Osteoblast (primary cell): Measurements from ENCODE around the gene EYA3. TPM values are rescaled to one million over a fixed set of nuclear protein-coding genes. Genes with fewer than 3 reads are reported as not detected.

Experiments
- DNase-seq: peaks from one replicate; pipeline ENCODE4 v3.0.0; 2011; ENCODE audit warnings: low spot score, mixed read lengths; ENCODE audit not compliant: insufficient read length; ENCODE audit errors: missing footprints
- H2AFZ ChIP-seq: 2 replicates; pipeline ENCODE4 v1.6.0; 2011; ENCODE audit warnings: mild to moderate bottlenecking, low read length
- H3K27ac ChIP-seq: 2 replicates; pipeline ENCODE4 v1.5.1; 2011; ENCODE audit warnings: mild to moderate bottlenecking, low read depth, low read length, moderate library complexity
- H3K27me3 ChIP-seq: 2 replicates; pipeline ENCODE4 v1.6.0; 2012; ENCODE audit warnings: mild to moderate bottlenecking, control low read depth, inconsistent platforms, low read length, moderate library complexity; ENCODE audit not compliant: insufficient read depth
- H3K36me3 ChIP-seq: 2 replicates; pipeline ENCODE4 v1.5.1; 2011; ENCODE audit warnings: mild to moderate bottlenecking, low read length, control low read depth, moderate library complexity; ENCODE audit not compliant: insufficient read depth
- H3K4me1 ChIP-seq: 2 replicates; pipeline ENCODE4 v1.5.1; 2011; ENCODE audit warnings: mild to moderate bottlenecking, low read length, control low read depth, moderate library complexity; ENCODE audit not compliant: insufficient read depth
- H3K4me2 ChIP-seq: 2 replicates; pipeline ENCODE4 v1.6.0; 2011; ENCODE audit warnings: mild to moderate bottlenecking, low read length; ENCODE audit not compliant: insufficient read depth
- H3K4me3 ChIP-seq: fragments of 200-600 bp; sonication (generic); 3 replicates; pipeline ENCODE4 v1.5.1; 2012; ENCODE audit warnings: mild to moderate bottlenecking, low read length, inconsistent platforms; ENCODE audit not compliant: insufficient read depth
- H3K79me2 ChIP-seq: 2 replicates; pipeline ENCODE4 v1.6.0; 2012; ENCODE audit warnings: mild to moderate bottlenecking, low read length, control low read depth, inconsistent platforms; ENCODE audit not compliant: insufficient read depth
- H3K9me3 ChIP-seq: 2 replicates; pipeline ENCODE4 v1.5.1; 2011; ENCODE audit warnings: low read depth, low read length, control low read depth
- H4K20me1 ChIP-seq: 2 replicates; pipeline ENCODE4 v1.6.0; 2012; ENCODE audit warnings: mild to moderate bottlenecking, low read length, control low read depth; ENCODE audit not compliant: insufficient read depth
- total RNA-seq: library from RNA; depleted of rRNA; stranded (reverse); fragments of >200 nt; gene quantifications from 2 replicates; pipeline ENCODE4 v1.2.3, GENCODE V29; 2012
- TF ChIP-seq, protein P1 (sequence below): IDR thresholded peaks from 2 replicates; pipeline ENCODE4 v1.5.1; 2011; ENCODE audit warnings: mild to moderate bottlenecking, low read depth, low read length, moderate library complexity; ENCODE audit errors: extremely low read depth

EYA3 gene, protein sequence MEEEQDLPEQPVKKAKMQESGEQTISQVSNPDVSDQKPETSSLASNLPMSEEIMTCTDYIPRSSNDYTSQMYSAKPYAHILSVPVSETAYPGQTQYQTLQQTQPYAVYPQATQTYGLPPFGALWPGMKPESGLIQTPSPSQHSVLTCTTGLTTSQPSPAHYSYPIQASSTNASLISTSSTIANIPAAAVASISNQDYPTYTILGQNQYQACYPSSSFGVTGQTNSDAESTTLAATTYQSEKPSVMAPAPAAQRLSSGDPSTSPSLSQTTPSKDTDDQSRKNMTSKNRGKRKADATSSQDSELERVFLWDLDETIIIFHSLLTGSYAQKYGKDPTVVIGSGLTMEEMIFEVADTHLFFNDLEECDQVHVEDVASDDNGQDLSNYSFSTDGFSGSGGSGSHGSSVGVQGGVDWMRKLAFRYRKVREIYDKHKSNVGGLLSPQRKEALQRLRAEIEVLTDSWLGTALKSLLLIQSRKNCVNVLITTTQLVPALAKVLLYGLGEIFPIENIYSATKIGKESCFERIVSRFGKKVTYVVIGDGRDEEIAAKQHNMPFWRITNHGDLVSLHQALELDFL
- total RNA-seq: 10.9 and 13.3 TPM in 2 replicates

- H3K36me3 ChIP-seq: no peaks in the 10 kb centered on the region
- peaks cover 4% of the 10 kb centered on the region for H4K20me1 ChIP-seq
- peak within 1 kb of the TSS; percentile 88 for H3K27ac ChIP-seq
- peak within 1 kb of the TSS; percentile 97 for H2AFZ ChIP-seq
- H3K4me1 ChIP-seq: peaks cover 9% of the 10 kb centered on the region
- peak within 1 kb of the TSS; percentile 83 for H3K4me2 ChIP-seq
- H3K9me3 ChIP-seq: no peaks in the 10 kb centered on the region
- TF ChIP-seq, protein P1, sequence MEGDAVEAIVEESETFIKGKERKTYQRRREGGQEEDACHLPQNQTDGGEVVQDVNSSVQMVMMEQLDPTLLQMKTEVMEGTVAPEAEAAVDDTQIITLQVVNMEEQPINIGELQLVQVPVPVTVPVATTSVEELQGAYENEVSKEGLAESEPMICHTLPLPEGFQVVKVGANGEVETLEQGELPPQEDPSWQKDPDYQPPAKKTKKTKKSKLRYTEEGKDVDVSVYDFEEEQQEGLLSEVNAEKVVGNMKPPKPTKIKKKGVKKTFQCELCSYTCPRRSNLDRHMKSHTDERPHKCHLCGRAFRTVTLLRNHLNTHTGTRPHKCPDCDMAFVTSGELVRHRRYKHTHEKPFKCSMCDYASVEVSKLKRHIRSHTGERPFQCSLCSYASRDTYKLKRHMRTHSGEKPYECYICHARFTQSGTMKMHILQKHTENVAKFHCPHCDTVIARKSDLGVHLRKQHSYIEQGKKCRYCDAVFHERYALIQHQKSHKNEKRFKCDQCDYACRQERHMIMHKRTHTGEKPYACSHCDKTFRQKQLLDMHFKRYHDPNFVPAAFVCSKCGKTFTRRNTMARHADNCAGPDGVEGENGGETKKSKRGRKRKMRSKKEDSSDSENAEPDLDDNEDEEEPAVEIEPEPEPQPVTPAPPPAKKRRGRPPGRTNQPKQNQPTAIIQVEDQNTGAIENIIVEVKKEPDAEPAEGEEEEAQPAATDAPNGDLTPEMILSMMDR: no peak
- H3K79me2 ChIP-seq: peaks cover 48% of the 10 kb centered on the region
- peak within 1 kb of the TSS; percentile 95 for H3K4me3 ChIP-seq
- no peaks in the 10 kb centered on the region for H3K27me3 ChIP-seq
- DNase-seq: peak; percentile 96
Measured at GRCh38 chr1:28088168-28088961, at the start of gene EYA3. TSS of gene EYA3 (minus strand) at chr1:28088610. CDS start at chr1:28058026, 30,584 bp downstream.

DNA sequence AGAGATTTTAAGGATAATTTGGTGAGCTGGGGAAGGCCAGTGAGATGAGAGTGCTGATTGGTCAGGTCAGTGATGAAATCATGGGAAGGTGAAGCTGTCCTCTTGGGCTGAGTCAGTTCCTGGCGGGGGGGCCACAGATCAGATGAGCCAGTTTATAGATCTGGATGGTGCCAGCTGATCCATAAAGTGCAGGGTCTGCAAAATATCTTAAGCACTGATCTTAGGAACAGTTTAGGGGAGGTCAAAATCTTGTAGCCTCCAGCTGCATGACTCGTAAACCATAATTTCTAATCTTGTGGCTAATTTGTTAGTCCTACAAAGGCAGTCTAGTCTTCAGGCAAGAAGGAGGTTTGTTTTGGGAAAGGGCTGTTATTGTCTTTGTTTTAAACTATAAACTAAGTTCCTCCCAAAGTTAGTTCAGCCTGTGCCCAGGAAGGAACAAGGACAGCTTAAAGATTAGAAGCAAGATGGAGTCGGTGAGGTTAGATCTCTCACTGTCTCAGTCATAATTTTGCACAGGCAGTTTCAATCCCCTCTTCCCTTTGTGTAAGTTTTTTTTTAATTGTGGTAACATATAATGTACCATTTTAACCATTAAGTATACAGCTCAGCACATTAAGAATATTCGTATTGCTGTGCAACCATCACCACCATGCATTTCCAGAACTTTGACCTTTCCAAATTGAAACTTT lies 48.7 kb upstream of the EYA3 start:
- TF ChIP-seq, protein P1: no peak
- DNase-seq: no peak
- no peak overlapping the region for H3K4me3 ChIP-seq
- H2AFZ ChIP-seq: no peak overlapping the region
- no peaks in the 10 kb centered on the region for H3K36me3 ChIP-seq
- H3K4me2 ChIP-seq: no peak overlapping the region
- H3K27me3 ChIP-seq: no peaks in the 10 kb centered on the region
- no peak overlapping the region for H3K27ac ChIP-seq
- H4K20me1 ChIP-seq: no peaks in the 10 kb centered on the region
- no peaks in the 10 kb centered on the region for H3K4me1 ChIP-seq
- no peaks in the 10 kb centered on the region for H3K9me3 ChIP-seq
- no peaks in the 10 kb centered on the region for H3K79me2 ChIP-seq

DNA sequence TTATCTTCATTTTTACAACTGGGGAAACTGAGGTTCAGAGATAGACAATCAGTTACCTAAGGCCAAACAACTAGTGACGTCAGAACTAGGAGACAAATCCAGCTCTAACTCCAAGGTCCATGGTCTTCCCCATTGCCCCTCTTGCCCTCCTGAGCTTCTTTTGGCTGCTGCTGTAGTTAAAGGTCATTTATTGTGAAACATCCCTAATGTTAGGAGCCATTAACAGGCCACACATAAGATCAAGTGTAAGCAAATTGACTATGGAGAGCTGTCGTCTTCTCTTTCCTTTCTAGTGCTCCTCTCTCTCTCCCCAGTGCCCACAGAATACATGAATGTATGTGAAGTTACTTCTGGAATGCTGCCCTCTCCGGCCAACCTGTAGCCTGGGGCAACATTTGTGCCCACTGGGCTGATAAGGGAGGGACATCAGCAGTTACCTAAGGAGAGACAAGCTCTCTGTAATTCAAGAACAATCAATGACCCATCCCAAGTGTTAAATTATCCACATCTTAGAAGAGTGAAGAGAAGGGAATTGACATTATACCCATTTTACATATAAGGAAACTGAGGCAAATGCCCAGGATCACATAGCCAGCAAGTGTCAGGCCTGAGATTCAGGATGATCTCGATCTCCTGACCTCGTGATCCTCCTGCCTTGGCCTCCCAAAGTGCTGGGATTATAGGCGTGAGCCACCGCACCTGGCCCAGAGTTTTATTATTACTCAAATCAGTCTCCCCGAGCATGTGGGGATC lies 47.9 kb upstream of the EYA3 start:
- no peak for DNase-seq
- Histone ChIP-seq H3K27me3 (no peaks in the 10 kb centered on the region), H3K27ac (no peak overlapping the region), H3K36me3 (no peaks in the 10 kb centered on the region), H2AFZ (no peak overlapping the region), H3K9me3 (no peaks in the 10 kb centered on the region), H3K4me1 (no peaks in the 10 kb centered on the region), H3K79me2 (no peaks in the 10 kb centered on the region), H3K4me3 (no peak overlapping the region), H4K20me1 (no peaks in the 10 kb centered on the region), H3K4me2 (no peak overlapping the region)
- TF ChIP-seq, protein P1: no peak
